ENCODE data around the gene INSIG1.
A peak's percentile ranks its signal among the peaks of the same experiment; 100 is the strongest.

The INSIG1 gene

GRCh38 chr7:155333346-155334234, 35.9 kb downstream of the INSIG1 start:
- DNase-seq = no peak

- no peak for DNase-seq
Measured at GRCh38 chr7:155336812-155337602, 39.3 kb downstream of the INSIG1 start.

GRCh38 chr7:155337946-155338631, 40.4 kb downstream of the INSIG1 start:
- DNase-seq = no peak

GRCh38 chr7:155338632-155339320, 41.1 kb downstream of the INSIG1 start:
- no peak for DNase-seq

- no peak for DNase-seq
Measured at GRCh38 chr7:155339474-155339873, 41.8 kb downstream of the INSIG1 start.

- no peak for DNase-seq
Measured at GRCh38 chr7:155340071-155340531, 42.4 kb downstream of the INSIG1 start.

- DNase-seq = no peak
Measured at GRCh38 chr7:155340721-155341120, 43.0 kb downstream of the INSIG1 start.

- DNase-seq = no peak
Measured at GRCh38 chr7:155341463-155341983, 43.8 kb downstream of the INSIG1 start.

GRCh38 chr7:155342313-155342712, 44.6 kb downstream of the INSIG1 start:
- no peak for DNase-seq

GRCh38 chr7:155343150-155343549, 45.5 kb downstream of the INSIG1 start:
- no peak for DNase-seq

GRCh38 chr7:155343661-155344121, 46.0 kb downstream of the INSIG1 start:
- DNase-seq = no peak

- DNase-seq = no peak
Measured at GRCh38 chr7:155344270-155344617, 46.6 kb downstream of the INSIG1 start.

GRCh38 chr7:155344618-155345433, 47.1 kb downstream of the INSIG1 start:
- DNase-seq = peak; percentile 53 to 73

GRCh38 chr7:155345490-155345889, 47.8 kb downstream of the INSIG1 start:
- DNase-seq = no peak

- DNase-seq = no peak
Measured at GRCh38 chr7:155346285-155346684, 48.6 kb downstream of the INSIG1 start.

- no peak for DNase-seq
Measured at GRCh38 chr7:155348806-155349205, 51.1 kb downstream of the INSIG1 start.

GRCh38 chr7:155349601-155350331, 52.1 kb downstream of the INSIG1 start:
- no peak for DNase-seq

- DNase-seq = no peak
Measured at GRCh38 chr7:155351120-155351870, 53.6 kb downstream of the INSIG1 start.

- DNase-seq = no peak
Measured at GRCh38 chr7:155352076-155352752, 54.5 kb downstream of the INSIG1 start.
